ENCODE results near the gene MSMB.
"Not testable (repeated sequence)": the region's sequence is repeated elsewhere in the genome, so short reads cannot be mapped to it uniquely, and the experiment has no call there.

Gene MSMB

DNA sequence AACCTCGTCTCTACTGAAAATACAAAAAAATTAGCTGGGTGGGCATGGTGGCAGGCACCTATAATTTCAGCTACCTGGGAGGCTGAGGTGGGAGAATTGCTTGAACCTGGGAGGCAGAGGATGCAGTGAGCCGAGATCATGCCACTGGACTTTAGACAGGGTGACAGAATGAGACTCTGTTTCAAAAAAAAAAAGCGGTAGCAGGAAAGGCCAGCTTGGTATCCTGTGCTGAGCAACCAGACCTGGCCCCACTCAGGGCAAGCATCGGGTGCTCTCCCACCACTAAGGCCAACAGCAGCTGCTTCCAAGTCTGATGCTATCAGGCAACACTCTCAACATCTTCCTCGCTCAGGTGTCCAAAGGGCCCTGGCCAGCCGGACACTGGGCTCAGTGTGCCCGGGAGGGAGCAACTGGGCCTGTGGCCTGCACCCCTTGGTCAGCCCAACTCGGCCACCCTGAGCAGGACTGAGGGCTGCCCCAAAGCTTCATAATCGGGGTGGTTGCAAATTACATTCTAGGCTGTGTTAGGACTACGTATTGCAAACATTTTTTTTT, 44.3 kb upstream of the MSMB start:
- H3K9me3 ChIP-seq (replicated peaks in 1 of 11): no peaks in the 10 kb centered on the region
- H3K27me3 ChIP-seq: no peaks in the 10 kb centered on the region
- H3K36me3 ChIP-seq: no peaks in the 10 kb centered on the region
- H4K20me1 ChIP-seq: no peaks in the 10 kb centered on the region
- H3K4me1 ChIP-seq: peaks cover 25 to 73% (median 55%) of the 10 kb centered on the region in 10 experiments
- no peak overlapping the region for H3K4me3 ChIP-seq
- peak overlapping the region in 4 of 11 experiments; percentile 6 to 42 (median 16); a peak in 5 of 22 replicates for H3K27ac ChIP-seq
- TF ChIP-seq Cebpa-rat (IDR thresholded peaks at IDR 0.05): no peak
- H3K9ac ChIP-seq: no peak overlapping the region
- no peak overlapping the region for H3K4me2 ChIP-seq

DNA sequence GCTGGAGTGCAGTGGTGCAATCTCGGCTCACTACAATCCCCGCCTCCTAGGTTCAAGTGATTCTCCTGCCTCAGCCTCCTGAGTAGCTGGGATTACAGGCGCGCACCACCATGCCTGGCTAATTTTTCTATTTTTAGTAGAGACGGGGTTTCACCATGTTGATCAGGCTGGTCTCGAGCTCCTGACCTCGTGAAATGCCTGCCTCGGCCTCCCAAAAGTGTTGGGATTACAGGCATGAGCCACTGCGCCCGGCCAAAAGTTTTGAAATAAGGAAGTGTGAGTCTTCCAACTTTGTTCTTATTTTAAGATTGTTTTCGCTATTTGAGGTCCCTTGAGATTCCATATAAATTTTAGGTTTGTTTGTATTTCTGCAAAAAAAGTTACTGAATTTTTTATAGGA, 41.3 kb upstream of the MSMB start:
- Histone ChIP-seq H3K27ac (peak overlapping the region in 1 of 11 experiments; percentile 14; a peak in 3 of 22 replicates), H3K4me1 (peaks cover 15 to 60% (median 39%) of the 10 kb centered on the region in 10 experiments), H3K4me2 (peak overlapping the region in 6 of 11 experiments; percentile 11 to 37 (median 31); a peak in 9 of 22 replicates)
- not testable (repeated sequence) for H4K20me1 ChIP-seq; H3K27me3 ChIP-seq; H3K9me3 ChIP-seq (replicated peaks in 1 of 11); H3K36me3 ChIP-seq; H3K4me3 ChIP-seq; H3K9ac ChIP-seq

DNA sequence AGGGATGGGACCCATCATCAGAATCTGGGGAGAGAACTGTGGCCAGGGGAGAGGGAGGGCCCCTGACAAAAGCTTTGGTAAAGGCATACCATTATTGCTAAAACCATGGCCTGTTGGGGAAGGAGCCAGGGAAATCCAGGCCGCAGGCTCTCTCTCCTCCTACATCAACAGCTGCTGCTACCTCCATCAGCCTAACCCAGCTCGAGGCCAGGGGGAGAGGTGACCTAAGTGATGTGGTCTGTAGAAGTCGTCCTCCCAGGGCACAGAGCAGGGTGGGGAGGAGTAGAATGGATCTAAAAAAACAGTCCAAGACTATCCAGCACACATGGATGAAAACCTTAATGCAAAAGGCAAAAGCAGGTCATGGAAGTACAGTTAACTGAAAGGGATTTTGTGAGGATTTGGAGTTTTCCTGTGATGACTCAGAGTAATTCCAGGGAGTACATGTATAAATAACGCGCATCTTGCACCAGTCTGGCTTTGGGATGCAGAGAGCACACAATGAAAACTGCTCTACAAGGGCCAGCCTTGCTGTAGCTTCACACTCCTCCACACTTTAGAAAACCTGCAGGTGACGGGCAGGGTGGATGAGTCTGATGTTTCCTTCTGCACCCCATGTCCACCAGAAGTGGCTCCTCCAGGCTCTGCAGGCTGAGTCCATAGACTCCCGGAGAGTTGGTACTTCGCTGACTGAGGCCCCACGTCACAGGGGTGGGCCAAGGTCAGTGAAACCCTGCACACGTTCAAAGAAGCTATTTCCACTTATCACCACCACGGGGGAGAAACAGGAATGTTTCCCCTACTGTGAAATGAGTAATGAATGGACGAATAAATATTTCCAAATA, 38.5 kb upstream of the MSMB start:
- peaks cover 0 to 5% (median 0%) of the 10 kb centered on the region in 11 experiments; a peak in 5 of 22 replicates for H3K9me3 ChIP-seq (replicated peaks in 1 of 11)
- TF ChIP-seq Cebpa-rat (IDR thresholded peaks at IDR 0.05): no peak
- H3K9ac ChIP-seq: no peak overlapping the region

DNA sequence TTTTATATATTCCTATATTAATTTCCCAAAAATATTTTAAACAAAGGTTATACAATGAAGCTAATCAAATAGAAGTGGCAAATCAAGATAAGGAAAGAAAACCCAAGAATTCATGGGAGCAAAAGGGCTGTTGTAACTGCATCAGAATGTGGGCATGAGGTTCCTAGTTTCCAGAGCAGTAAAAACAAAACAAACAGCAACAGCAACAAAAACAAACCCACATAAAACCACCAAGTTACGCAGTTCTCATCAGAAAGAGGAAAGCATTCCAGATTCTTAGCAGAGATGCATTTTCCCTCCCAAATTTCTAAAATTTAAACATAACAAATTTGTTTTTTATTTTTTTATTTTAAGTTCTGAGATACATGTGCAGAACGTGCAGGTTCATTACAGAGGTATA, 34.8 kb upstream of the MSMB start:
- peak overlapping the region in 9 of 11 experiments; percentile 11 to 75 (median 62); a peak in 17 of 22 replicates for H3K4me2 ChIP-seq
- H3K27ac ChIP-seq: peak overlapping the region in 9 of 11 experiments; percentile 62 to 92 (median 83); a peak in 18 of 22 replicates
- H3K4me3 ChIP-seq: no peak overlapping the region
- H3K9ac ChIP-seq: peak overlapping the region in 7 of 11 experiments; percentile 34 to 77 (median 67); a peak in 8 of 22 replicates
- H3K4me1 ChIP-seq: peaks cover 5 to 73% (median 60%) of the 10 kb centered on the region in 10 experiments; a peak in 19 of 20 replicates
- H4K20me1 ChIP-seq: no peaks in the 10 kb centered on the region
- peaks cover 0 to 5% (median 0%) of the 10 kb centered on the region in 11 experiments; a peak in 5 of 22 replicates for H3K9me3 ChIP-seq (replicated peaks in 1 of 11)
- no peaks in the 10 kb centered on the region for H3K36me3 ChIP-seq
- no peaks in the 10 kb centered on the region for H3K27me3 ChIP-seq
- no peak for TF ChIP-seq Cebpa-rat (IDR thresholded peaks at IDR 0.05)

More for the DNA sequence above, 38.5 kb upstream of the MSMB start:
- H3K27ac ChIP-seq: peak overlapping the region in 5 of 11 experiments; percentile 10 to 40 (median 18); a peak in 6 of 22 replicates
- H3K27me3 ChIP-seq: no peaks in the 10 kb centered on the region
- H3K4me3 ChIP-seq: no peak overlapping the region
- no peaks in the 10 kb centered on the region for H4K20me1 ChIP-seq
- no peak overlapping the region; a peak in 1 of 22 replicates for H3K4me2 ChIP-seq
- H3K36me3 ChIP-seq: no peaks in the 10 kb centered on the region
- H3K4me1 ChIP-seq: peaks cover 10 to 58% (median 44%) of the 10 kb centered on the region in 10 experiments; a peak in 19 of 20 replicates

DNA sequence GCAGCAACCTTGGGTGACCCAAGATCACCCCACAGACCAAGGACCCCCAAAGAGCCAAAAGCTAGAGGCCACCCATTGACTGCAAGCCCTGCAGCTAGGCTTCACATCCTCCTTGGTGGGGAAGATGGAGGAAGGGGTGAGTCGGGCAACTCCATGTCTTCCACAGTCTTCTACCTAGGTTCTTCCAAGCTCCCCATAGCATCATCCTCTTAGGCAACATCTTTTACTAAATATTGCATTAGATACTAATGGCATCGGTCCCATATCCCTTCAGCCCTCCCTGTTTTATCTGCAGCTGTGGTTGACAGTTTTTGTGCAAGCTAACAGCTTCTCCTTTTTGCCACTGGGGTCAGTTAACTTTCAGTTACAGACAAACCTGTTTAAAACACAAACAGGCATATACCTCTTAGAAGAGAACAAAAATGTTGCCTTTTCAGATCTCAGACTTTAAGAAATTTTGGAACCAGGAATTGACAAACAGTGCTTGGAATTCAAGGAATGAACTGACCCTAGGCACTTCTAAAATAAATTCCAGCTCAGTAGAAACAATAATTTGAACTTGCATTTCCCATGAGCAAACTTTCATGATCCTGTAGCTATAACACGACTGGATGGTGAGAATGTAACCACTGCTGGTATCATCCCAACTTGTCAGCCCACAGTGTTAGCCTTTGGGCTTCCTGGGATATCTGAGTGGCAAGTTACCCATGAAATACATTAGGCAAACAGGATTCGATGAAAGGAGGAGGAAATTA, 33.9 kb upstream of the MSMB start:
- Histone ChIP-seq H3K27ac (peak overlapping the region; percentile 16 to 92 (median 79); a peak in 20 of 22 replicates), H3K9ac (peak overlapping the region in 9 of 11 experiments; percentile 32 to 77 (median 67); a peak in 15 of 22 replicates), H3K27me3 (no peaks in the 10 kb centered on the region)

DNA sequence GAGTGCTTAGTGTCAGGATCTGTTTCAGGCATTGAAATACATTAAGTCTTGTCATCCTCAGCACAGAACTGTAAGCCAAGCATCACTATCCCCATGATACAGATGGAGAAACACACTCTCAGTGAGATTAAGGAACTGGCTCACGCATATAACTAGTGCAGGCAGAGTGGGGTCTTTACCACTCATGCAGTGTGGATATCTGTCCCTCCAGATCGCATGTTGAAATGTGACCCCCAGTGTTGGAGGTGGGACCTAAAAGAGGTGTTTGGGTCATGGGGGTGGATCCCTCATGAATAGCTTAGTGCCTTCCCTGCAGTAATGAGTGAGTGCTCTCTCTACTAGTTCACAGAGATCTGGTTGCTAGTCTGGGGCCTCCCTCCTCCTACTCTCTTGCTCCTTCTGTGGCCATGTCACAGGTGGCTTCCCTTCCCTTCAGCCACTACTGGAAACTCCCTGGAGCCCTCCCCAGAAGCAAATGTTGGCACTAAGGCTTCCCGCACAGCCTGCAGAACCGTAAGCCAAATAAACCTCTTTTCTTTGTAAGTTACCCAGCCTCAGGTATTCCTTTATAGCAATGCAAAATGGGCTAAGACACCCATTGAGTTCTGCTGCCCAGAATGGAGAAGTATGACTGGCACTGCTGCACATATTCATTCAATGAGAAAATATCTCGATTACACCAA, 31.8 kb upstream of the MSMB start:
- no peaks in the 10 kb centered on the region for H4K20me1 ChIP-seq
- no peaks in the 10 kb centered on the region for H3K27me3 ChIP-seq
- peak overlapping the region in 10 of 11 experiments; percentile 7 to 92 (median 81); a peak in 19 of 22 replicates for H3K27ac ChIP-seq
- H3K36me3 ChIP-seq: no peaks in the 10 kb centered on the region; a peak in 1 of 22 replicates
- H3K4me1 ChIP-seq: peaks cover 5 to 74% (median 57%) of the 10 kb centered on the region in 10 experiments; a peak in 19 of 20 replicates
- peak overlapping the region; percentile 15 to 74 (median 62); a peak in 18 of 22 replicates for H3K4me2 ChIP-seq
- peaks cover 0 to 14% (median 5%) of the 10 kb centered on the region in 11 experiments; a peak in 7 of 22 replicates for H3K9me3 ChIP-seq (replicated peaks in 1 of 11)
- no peak overlapping the region for H3K4me3 ChIP-seq
- no peak for TF ChIP-seq Cebpa-rat (IDR thresholded peaks at IDR 0.05)
- H3K9ac ChIP-seq: peak overlapping the region in 8 of 11 experiments; percentile 50 to 77 (median 70); a peak in 15 of 22 replicates

More for the DNA sequence above, 33.9 kb upstream of the MSMB start:
- peak in 5 of 11 experiments; percentile 17 to 68 (median 49); a peak in 4 of 22 replicates for TF ChIP-seq Cebpa-rat (IDR thresholded peaks at IDR 0.05)
- Histone ChIP-seq H3K9me3 (replicated peaks in 1 of 11) (peaks cover 0 to 5% (median 0%) of the 10 kb centered on the region in 11 experiments; a peak in 5 of 22 replicates), H3K4me1 (peaks cover 5 to 80% (median 63%) of the 10 kb centered on the region in 10 experiments; a peak in 19 of 20 replicates), H3K4me3 (no peak overlapping the region), H3K36me3 (no peaks in the 10 kb centered on the region), H4K20me1 (no peaks in the 10 kb centered on the region), H3K4me2 (peak overlapping the region in 10 of 11 experiments; percentile 11 to 75 (median 62); a peak in 20 of 22 replicates)

DNA sequence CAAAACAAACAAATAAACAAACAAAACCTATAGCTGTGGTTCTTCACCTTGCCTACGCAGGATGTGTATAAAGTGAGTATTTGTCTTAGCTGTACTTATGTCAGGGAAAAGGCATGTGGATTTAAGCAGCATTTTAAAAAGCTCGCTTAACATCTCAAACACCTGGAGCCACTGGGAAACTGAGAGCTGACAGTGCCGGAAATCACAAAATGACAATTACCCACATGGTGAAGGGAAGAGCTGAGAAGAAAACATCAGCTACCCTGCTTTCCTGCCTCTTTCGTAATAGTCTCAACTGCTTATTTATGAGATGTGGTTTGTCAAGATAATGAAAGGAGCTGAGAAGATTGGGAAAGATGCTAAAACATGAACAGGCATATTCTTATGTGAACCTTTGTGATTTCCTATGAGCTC, 31.1 kb upstream of the MSMB start:
- H4K20me1 ChIP-seq: no peaks in the 10 kb centered on the region
- peak overlapping the region in 8 of 11 experiments; percentile 50 to 77 (median 70); a peak in 14 of 22 replicates for H3K9ac ChIP-seq
- H3K9me3 ChIP-seq (replicated peaks in 1 of 11): peaks cover 0 to 10% (median 0%) of the 10 kb centered on the region in 11 experiments; a peak in 5 of 22 replicates
- peak overlapping the region in 10 of 11 experiments; percentile 6 to 92 (median 81); a peak in 18 of 22 replicates for H3K27ac ChIP-seq
- peak overlapping the region in 10 of 11 experiments; percentile 30 to 74 (median 63); a peak in 18 of 22 replicates for H3K4me2 ChIP-seq
- H3K27me3 ChIP-seq: no peaks in the 10 kb centered on the region
- H3K4me3 ChIP-seq: no peak overlapping the region
- TF ChIP-seq Cebpa-rat (IDR thresholded peaks at IDR 0.05): peak in 8 of 11 experiments; percentile 53 to 89 (median 80); a peak in 13 of 22 replicates
- peaks cover 5 to 73% (median 57%) of the 10 kb centered on the region in 10 experiments; a peak in 19 of 20 replicates for H3K4me1 ChIP-seq
- no peaks in the 10 kb centered on the region; a peak in 1 of 22 replicates for H3K36me3 ChIP-seq

Measured in BLaER1 treated with 17β-estradiol and CSF1 and Interleukin-3, amounts not matched to agents 10 nM and 100 nM (cell line).